Measurements from ENCODE around the gene CDKAL1. TPM values are rescaled to one million over a fixed set of nuclear protein-coding genes. Genes with fewer than 3 reads are reported as not detected.

Gene CDKAL1
- total RNA-seq, 2 donors from 2014 or later, result 11.7 to 12.5 TPM

- DNase-seq, result no peak
- no peak for ATAC-seq
- intact Hi-C loops (cut with DNase I, micrococcal nuclease), result no loop called here
Measured at GRCh38 chr6:20688710-20689500, 154.6 kb downstream of the CDKAL1 start.

DNA sequence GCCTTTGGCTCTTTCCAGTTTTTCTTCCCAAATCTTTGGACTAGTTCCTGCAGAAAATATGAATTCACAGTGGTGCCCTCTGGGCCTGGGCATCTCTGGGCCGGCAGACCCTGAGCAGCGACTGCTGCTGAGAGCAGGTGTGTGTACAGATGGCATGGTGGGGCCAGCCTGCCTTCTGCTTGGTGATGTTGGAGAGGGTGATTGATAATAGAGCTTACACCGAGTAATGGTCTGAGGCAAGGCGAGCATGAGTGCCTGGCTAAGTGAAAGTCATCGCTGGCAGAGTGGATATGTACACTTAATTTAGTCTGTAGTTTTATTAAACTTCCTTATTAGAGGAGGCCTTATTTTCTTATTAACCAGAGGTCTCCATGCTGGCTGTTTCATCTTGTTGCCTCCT is 156.9 kb downstream of the CDKAL1 start:
- DNase-seq (no peak), ATAC-seq (no peak)
- intact Hi-C loops (cut with DNase I, micrococcal nuclease), result no loop called here

GRCh38 chr6:20692023-20692422 is 157.8 kb downstream of the CDKAL1 start:
- no peak for ATAC-seq
- intact Hi-C loops (cut with DNase I, micrococcal nuclease), result no loop called here
- DNase-seq, result no peak

GRCh38 chr6:20693466-20694063 is 159.3 kb downstream of the CDKAL1 start:
- DNase-seq, result no peak
- no peak for ATAC-seq
- intact Hi-C loops (cut with DNase I, micrococcal nuclease), result no loop called here

DNA sequence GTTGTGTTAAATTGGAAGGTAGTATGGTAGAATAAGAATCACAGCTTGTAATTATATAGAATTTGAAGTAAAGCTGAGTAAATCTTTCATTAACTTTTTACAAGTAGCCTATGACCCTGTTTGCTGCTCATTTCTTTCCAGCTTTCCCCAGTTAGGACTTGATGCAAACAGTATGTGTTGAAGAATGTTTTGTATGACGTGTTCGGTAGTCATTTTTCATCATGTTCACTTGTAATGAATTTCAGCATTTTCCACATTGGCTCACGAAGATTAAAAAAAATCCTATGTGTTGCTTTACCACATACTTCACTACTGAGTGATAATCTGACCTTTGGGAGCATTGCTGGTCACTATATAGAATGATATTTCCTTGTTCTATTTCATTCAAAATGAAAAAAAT is 162.4 kb downstream of the CDKAL1 start:
- no peak for DNase-seq
- no peak for ATAC-seq
- intact Hi-C loops (cut with DNase I, micrococcal nuclease), result no loop called here

DNA sequence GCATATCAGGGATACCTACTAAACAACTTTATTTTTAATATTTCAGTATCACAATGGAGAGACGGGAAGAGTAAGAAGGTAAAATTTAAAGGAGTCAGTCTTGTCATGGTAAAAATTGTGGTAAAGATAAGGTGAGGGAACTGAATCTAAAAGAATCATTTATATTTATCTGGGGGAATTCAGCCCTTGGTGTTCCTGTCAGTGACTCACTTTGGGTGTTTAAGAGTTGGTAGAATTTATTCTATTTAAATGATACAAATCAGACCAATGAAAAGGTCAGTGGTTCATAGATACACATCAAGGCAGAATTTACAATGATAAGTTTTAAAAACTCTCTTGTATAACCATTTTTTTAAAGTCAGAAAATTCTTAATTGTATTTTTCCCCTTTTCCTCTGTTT is 164.4 kb downstream of the CDKAL1 start:
- no peak for DNase-seq
- ATAC-seq, result no peak
- intact Hi-C loops (cut with DNase I, micrococcal nuclease), result no loop called here

- DNase-seq (peak in 1 of 2 donors; percentile 15), ATAC-seq (peak; percentile 90)
- intact Hi-C loops (cut with DNase I, micrococcal nuclease), result no loop called here
Measured at GRCh38 chr6:20699402-20699801, 165.1 kb downstream of the CDKAL1 start.

DNA sequence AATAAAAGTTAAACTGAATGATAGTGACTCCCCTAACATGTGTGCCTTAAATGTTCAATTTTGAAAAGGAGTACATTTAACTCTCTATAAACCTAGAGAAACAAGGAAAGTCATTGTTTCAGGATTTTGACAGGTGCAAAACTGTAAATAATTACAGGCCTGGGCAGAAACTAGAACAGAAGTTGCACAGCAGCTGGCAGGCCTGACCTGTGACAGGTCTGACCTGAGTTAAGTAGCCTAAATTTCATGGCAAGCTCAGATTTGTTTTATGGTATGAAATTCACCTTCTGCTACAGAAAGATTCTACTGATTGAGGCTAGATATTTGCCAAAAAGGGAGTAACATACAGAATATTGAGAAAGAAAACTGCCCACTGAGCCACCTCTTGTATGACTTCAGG is 166.1 kb downstream of the CDKAL1 start:
- peak; percentile 62 for ATAC-seq

DNA sequence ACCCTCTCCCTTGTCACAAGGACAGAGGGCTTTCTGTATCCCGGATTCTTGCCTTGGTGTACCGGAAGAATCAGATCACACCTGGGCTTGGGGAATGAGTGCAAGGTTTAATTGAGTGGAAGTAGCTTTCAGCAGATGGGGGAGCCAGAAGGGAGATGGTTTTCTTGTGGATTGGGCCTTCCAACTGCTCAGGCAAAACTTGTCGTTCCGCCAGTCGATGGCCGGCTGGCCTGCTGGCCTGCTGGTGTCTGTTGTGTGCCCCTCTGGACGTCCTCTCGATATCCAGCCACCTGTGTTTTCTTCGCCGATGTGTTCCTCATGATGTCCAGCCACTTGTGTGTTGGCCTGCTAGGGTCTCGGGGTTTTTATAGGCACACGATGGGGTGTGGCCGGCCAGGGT is 168.1 kb downstream of the CDKAL1 start:
- ATAC-seq (no peak), DNase-seq (no peak)
- intact Hi-C loops (cut with DNase I, micrococcal nuclease), result no loop called here

More for the DNA sequence above, 166.1 kb downstream of the CDKAL1 start:
- intact Hi-C loops (cut with DNase I, micrococcal nuclease), result no loop called here
- peak in 1 of 2 donors; percentile 23 for DNase-seq

- DNase-seq (no peak), ATAC-seq (no peak)
- intact Hi-C loops (cut with DNase I, micrococcal nuclease), result no loop called here
Measured at GRCh38 chr6:20703049-20703448, 168.8 kb downstream of the CDKAL1 start.

- DNase-seq, result no peak
- intact Hi-C loops (cut with DNase I, micrococcal nuclease), result no loop called here
- ATAC-seq, result no peak
Measured at GRCh38 chr6:20704325-20705025, 170.2 kb downstream of the CDKAL1 start.

DNA sequence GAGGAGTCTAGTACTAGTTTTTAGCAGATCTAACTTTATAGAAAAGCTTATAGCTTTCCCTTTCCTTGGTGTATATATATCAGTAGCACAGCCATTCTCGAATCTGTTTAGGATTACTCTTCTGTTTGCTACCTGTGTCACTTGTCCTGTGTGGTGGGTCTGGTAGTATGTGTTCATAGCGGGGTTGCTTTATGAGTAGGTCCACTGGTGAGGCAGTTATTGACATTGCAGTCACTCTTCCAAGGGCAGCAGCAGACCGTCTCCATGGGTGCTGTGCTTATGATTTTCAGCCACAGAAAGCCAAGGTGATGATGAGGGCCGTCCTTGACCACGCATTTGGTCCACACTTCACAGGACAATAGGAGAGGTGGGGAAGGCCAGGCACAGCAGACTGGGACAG is 171.5 kb downstream of the CDKAL1 start:
- intact Hi-C loops (cut with DNase I, micrococcal nuclease), result no loop called here
- DNase-seq, result no peak
- ATAC-seq, result no peak

GRCh38 chr6:20706238-20706938 is 172.1 kb downstream of the CDKAL1 start:
- ATAC-seq (peak; percentile 84), DNase-seq (no peak)
- intact Hi-C loops (cut with DNase I, micrococcal nuclease), result no loop called here

- no peak for DNase-seq
- ATAC-seq, result no peak
- intact Hi-C loops (cut with DNase I, micrococcal nuclease), result no loop called here
Measured at GRCh38 chr6:20706939-20707485, 172.8 kb downstream of the CDKAL1 start.

DNA sequence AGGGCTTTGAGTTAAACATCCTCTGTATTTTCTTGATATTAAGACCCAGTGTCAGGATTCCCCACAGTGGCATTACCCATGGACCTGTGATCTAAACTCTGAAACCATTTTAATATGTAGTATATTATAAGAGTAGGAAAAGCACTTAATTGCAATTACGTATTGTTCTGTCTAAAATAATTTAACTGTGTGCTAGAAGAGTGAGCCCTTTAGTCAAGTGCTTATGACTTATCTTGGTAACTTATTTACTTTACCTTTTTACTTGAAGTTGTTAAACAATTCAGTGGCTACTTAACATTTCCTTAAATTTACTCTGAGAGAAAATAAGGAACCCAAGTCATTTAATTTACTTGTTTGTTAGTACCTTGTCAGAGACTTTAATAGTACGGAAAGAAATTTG is 173.6 kb downstream of the CDKAL1 start:
- DNase-seq (no peak), ATAC-seq (no peak)
- intact Hi-C loops (cut with DNase I, micrococcal nuclease), result no loop called here

GRCh38 chr6:20708367-20709124 is 174.3 kb downstream of the CDKAL1 start:
- ATAC-seq (no peak), DNase-seq (no peak)
- intact Hi-C loops (cut with DNase I, micrococcal nuclease), result no loop called here

DNA sequence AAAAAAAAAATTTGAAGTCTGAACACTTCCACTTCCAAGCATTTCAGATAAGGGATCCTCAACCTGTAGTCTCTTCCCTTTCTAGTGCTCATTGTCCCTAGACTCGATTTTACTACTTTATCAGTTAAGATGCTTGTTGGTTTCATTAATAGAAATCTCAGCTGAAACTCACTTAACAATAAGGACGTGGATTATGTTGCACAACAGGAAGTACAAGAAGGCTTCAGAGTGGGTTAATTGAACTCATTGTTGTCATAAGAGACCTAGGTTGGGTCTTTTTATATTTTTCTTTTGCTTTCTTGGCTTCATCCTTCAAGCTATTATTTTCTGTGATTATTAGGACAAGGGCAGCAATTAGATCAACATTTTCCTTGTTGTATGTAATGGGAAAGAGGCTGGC is 175.2 kb downstream of the CDKAL1 start:
- ATAC-seq, result no peak
- DNase-seq, result no peak
- intact Hi-C loops (cut with DNase I, micrococcal nuclease), result no loop called here

- no peak for ATAC-seq
- intact Hi-C loops (cut with DNase I, micrococcal nuclease), result no loop called here
- no peak for DNase-seq
Measured at GRCh38 chr6:20710341-20710740, 176.1 kb downstream of the CDKAL1 start.

DNA sequence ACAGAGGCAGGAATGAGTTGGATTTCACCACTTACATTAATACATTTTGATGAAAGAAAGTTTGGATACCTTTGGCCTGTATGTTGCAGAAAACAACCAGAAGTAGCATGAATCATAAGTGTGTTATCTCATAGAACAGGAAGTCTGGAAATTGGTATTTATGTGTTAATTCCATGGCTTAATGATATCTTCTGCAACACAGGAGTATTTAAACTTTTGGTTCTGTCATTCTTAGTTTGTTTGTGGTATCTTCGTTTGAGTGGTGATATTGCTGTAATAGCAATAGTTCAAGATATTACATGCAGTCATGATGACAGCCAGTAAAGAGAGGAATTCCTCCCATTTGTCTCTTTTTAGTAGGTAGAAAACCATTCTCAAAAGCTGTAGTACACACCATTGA is 177.3 kb downstream of the CDKAL1 start:
- ATAC-seq (no peak), DNase-seq (no peak)
- intact Hi-C loops (cut with DNase I, micrococcal nuclease), result no loop called here
